ENCODE measurements around the gene CHRNE. TPM values are rescaled to one million over a fixed set of nuclear protein-coding genes. Genes with fewer than 3 reads are reported as not detected.

Gene CHRNE
- total and polyA plus RNA-seq, 2 of the 13 experiments (the other 11 are each of a cell fraction or from before 2014, with no cell fraction given): 0.53 to 0.59 TPM

DNA sequence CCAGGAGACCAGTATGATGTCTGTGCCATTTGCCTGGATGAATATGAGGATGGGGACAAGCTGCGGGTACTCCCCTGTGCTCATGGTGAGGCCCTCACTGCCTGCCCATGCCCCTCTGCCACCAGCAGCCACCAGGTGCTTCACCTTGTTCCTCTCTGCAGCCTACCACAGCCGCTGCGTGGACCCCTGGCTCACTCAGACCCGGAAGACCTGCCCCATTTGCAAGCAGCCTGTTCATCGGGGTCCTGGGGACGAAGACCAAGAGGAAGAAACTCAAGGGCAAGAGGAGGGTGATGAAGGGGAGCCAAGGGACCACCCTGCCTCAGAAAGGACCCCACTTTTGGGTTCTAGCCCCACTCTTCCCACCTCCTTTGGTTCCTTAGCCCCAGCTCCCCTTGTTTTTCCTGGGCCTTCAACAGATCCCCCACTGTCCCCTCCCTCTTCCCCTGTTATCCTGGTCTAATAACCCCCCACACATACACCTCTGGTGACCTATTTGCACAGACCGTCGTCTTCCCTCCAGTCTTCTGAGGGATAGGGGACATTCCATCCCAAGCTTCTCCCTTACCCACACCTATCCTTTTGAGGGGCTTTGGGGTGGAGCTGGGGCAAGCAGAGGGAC lies 41.8 kb upstream of the CHRNE start (continued):
- TF ChIP-seq SATB2 (CRISPR knock-in tag; IDR thresholded peaks at IDR 0.05) (no peak), HNRNPH1 (optimal IDR thresholded peaks at IDR 0.05; ENCODE audit: low read depth, low read length) (peak; percentile 75), HBP1 (CRISPR knock-in tag; IDR thresholded peaks at IDR 0.05; ENCODE audit: low read depth) (no peak), ZBTB42 (CRISPR knock-in tag; IDR thresholded peaks at IDR 0.05) (no peak), SSRP1 (CRISPR knock-in tag; IDR thresholded peaks at IDR 0.05) (peak; percentile 21; the same call in 1 of the 2 replicates), ZNF629 (CRISPR knock-in tag; conservative IDR thresholded peaks at IDR 0.05) (no peak), JUN (CRISPR knock-in tag; IDR thresholded peaks at IDR 0.05) (no peak), ZNF589 (CRISPR knock-in tag; conservative IDR thresholded peaks at IDR 0.05) (no peak), AGO1 (IDR thresholded peaks at IDR 0.05; ENCODE audit: low read depth, low read length, poor library complexity, severe bottlenecking) (peak; percentile 70), ATRX (CRISPR knock-in tag; IDR thresholded peaks at IDR 0.05; ENCODE audit: borderline replicate concordance) (no peak), ZNF674 (CRISPR knock-in tag; IDR thresholded peaks at IDR 0.05; ENCODE audit: low read depth) (no peak), YEATS4 (CRISPR knock-in tag; IDR thresholded peaks at IDR 0.05; ENCODE audit: borderline replicate concordance) (no peak), ZNF703 (CRISPR knock-in tag; IDR thresholded peaks at IDR 0.05; ENCODE audit: borderline replicate concordance) (no peak), BCL3 (CRISPR knock-in tag; IDR thresholded peaks at IDR 0.05) (no peak), MEIS1 (CRISPR knock-in tag; IDR thresholded peaks at IDR 0.05; ENCODE audit: borderline replicate concordance) (no peak), CREB1 (IDR thresholded peaks at IDR 0.05) (no peak), CREB1 (CRISPR knock-in tag; IDR thresholded peaks at IDR 0.05) (no peak), KLF11 (CRISPR knock-in tag; IDR thresholded peaks at IDR 0.05) (no peak), ZNF501 (CRISPR knock-in tag; IDR thresholded peaks at IDR 0.05) (no peak), SNAI1 (CRISPR knock-in tag; IDR thresholded peaks at IDR 0.05; ENCODE audit: borderline replicate concordance) (no peak)
- TF ChIP-seq, protein P1, sequence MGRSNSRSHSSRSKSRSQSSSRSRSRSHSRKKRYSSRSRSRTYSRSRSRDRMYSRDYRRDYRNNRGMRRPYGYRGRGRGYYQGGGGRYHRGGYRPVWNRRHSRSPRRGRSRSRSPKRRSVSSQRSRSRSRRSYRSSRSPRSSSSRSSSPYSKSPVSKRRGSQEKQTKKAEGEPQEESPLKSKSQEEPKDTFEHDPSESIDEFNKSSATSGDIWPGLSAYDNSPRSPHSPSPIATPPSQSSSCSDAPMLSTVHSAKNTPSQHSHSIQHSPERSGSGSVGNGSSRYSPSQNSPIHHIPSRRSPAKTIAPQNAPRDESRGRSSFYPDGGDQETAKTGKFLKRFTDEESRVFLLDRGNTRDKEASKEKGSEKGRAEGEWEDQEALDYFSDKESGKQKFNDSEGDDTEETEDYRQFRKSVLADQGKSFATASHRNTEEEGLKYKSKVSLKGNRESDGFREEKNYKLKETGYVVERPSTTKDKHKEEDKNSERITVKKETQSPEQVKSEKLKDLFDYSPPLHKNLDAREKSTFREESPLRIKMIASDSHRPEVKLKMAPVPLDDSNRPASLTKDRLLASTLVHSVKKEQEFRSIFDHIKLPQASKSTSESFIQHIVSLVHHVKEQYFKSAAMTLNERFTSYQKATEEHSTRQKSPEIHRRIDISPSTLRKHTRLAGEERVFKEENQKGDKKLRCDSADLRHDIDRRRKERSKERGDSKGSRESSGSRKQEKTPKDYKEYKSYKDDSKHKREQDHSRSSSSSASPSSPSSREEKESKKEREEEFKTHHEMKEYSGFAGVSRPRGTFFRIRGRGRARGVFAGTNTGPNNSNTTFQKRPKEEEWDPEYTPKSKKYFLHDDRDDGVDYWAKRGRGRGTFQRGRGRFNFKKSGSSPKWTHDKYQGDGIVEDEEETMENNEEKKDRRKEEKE (IDR thresholded peaks at IDR 0.05): no peak
- TF ChIP-seq, protein P2, sequence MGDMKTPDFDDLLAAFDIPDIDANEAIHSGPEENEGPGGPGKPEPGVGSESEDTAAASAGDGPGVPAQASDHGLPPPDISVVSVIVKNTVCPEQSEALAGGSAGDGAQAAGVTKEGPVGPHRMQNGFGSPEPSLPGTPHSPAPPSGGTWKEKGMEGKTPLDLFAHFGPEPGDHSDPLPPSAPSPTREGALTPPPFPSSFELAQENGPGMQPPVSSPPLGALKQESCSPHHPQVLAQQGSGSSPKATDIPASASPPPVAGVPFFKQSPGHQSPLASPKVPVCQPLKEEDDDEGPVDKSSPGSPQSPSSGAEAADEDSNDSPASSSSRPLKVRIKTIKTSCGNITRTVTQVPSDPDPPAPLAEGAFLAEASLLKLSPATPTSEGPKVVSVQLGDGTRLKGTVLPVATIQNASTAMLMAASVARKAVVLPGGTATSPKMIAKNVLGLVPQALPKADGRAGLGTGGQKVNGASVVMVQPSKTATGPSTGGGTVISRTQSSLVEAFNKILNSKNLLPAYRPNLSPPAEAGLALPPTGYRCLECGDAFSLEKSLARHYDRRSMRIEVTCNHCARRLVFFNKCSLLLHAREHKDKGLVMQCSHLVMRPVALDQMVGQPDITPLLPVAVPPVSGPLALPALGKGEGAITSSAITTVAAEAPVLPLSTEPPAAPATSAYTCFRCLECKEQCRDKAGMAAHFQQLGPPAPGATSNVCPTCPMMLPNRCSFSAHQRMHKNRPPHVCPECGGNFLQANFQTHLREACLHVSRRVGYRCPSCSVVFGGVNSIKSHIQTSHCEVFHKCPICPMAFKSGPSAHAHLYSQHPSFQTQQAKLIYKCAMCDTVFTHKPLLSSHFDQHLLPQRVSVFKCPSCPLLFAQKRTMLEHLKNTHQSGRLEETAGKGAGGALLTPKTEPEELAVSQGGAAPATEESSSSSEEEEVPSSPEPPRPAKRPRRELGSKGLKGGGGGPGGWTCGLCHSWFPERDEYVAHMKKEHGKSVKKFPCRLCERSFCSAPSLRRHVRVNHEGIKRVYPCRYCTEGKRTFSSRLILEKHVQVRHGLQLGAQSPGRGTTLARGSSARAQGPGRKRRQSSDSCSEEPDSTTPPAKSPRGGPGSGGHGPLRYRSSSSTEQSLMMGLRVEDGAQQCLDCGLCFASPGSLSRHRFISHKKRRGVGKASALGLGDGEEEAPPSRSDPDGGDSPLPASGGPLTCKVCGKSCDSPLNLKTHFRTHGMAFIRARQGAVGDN (CRISPR knock-in tag; IDR thresholded peaks at IDR 0.05): no peak
